HepG2 (cell line): ENCODE results near the gene PAX4. TPM values are rescaled to one million over a fixed set of nuclear protein-coding genes. Genes with fewer than 3 reads are reported as not detected.

Experiments
- FOXA1 ChIP-seq, 2 experiments: fragments of 450-650 bp in 1 of 2; sonication (generic) in 1 of 2; formaldehyde crosslinking in 1 of 2; IDR thresholded peaks; 2 replicates each; pipeline versions ENCODE4 v1.4.0 to v1.6.1; 2016 to 2020; ENCODE audit warnings: missing genetic modification reagents in 1 of 2
- HNF4A ChIP-seq: sonication (generic); formaldehyde crosslinking; IDR thresholded peaks from 2 replicates; pipeline ENCODE4 v1.4.0; 2020; ENCODE audit warnings: missing genetic modification reagents
- LCORL ChIP-seq, 2 experiments: fragments of 450-650 bp in 1 of 2; sonication (generic) in 1 of 2; formaldehyde crosslinking in 1 of 2; IDR thresholded peaks; 2 replicates each; pipeline versions ENCODE4 v1.5.0 to v1.6.1; 2017 to 2020; ENCODE audit warnings: antibody characterized with exemption in 1 of 2, missing genetic modification reagents in 1 of 2
- NCOR1 ChIP-seq: fragments of 200-600 bp; sonication (generic); IDR thresholded peaks from 2 replicates; pipeline ENCODE4 v1.7.0; 2017; ENCODE audit warnings: antibody characterized with exemption, low read length, borderline replicate concordance
- NFKB2 ChIP-seq: sonication (generic); formaldehyde crosslinking; IDR thresholded peaks from 2 replicates; pipeline ENCODE4 v1.4.0; 2020; ENCODE audit warnings: missing genetic modification reagents, borderline replicate concordance
- RFXAP ChIP-seq: sonication (generic); formaldehyde crosslinking; IDR thresholded peaks from 2 replicates; pipeline ENCODE4 v1.4.0; 2020; ENCODE audit warnings: missing genetic modification reagents, borderline replicate concordance
- SPEN ChIP-seq: sonication (generic); formaldehyde crosslinking; IDR thresholded peaks from 2 replicates; pipeline ENCODE4 v1.5.1; 2020; ENCODE audit warnings: low read depth, mild to moderate bottlenecking, missing genetic modification reagents
- SSRP1 ChIP-seq: IDR thresholded peaks from 2 replicates; pipeline ENCODE4 v1.6.1; 2016; ENCODE audit warnings: control low read depth
- TCF12 ChIP-seq, 2 experiments: fragments of 450-650 bp in 1 of 2; sonication (generic) in 1 of 2; formaldehyde crosslinking in 1 of 2; IDR thresholded peaks; 2 replicates each; pipeline versions ENCODE4 v1.6.1 to v1.8.0; 2017 to 2022; ENCODE audit warnings: antibody characterized with exemption in 1 of 2, mild to moderate bottlenecking in 1 of 2, missing genetic modification reagents in 1 of 2, moderate library complexity in 1 of 2
- ZFX ChIP-seq: sonication (generic); formaldehyde crosslinking; IDR thresholded peaks from 2 replicates; pipeline ENCODE4 v1.4.0; 2020; ENCODE audit warnings: mild to moderate bottlenecking, low read depth, missing genetic modification reagents, moderate library complexity
- ZKSCAN5 ChIP-seq: sonication (generic); formaldehyde crosslinking; IDR thresholded peaks from 2 replicates; pipeline ENCODE4 v1.5.1; 2020; ENCODE audit warnings: mild to moderate bottlenecking, missing genetic modification reagents
- ZNF160 ChIP-seq: sonication (generic); formaldehyde crosslinking; IDR thresholded peaks from 2 replicates; pipeline ENCODE4 v1.8.0; 2022; ENCODE audit warnings: mild to moderate bottlenecking, inconsistent platforms, missing genetic modification reagents
- ZSCAN21 ChIP-seq: sonication (generic); formaldehyde crosslinking; IDR thresholded peaks from 2 replicates; pipeline ENCODE4 v1.8.0; 2022; ENCODE audit warnings: mild to moderate bottlenecking, missing genetic modification reagents, moderate library complexity, borderline replicate concordance
- polyA plus RNA-seq, 8 experiments: library from polyadenylated mRNA; depleted of rRNA in 3 of 8; stranded (reverse) in 7 of 8; unstranded in 1 of 8; fragments of >200 nt; fragmentation: Illumina TruSeq in 4 of 8; extraction: Trizol in 4 of 8; gene quantifications; 2 replicates each; pipeline versions ENCODE4 v1.2.1 to v1.2.3, GENCODE V29; 2011 to 2016; ENCODE audit warnings: low read depth in 4 of 8, missing spikeins in 1 of 8, mixed read lengths in 1 of 8; ENCODE audit not compliant: insufficient read depth in 1 of 8
- total RNA-seq, 5 experiments: library from RNA; depleted of rRNA; stranded (reverse); fragments of >200 nt; fragmentation: Illumina TruSeq; extraction: Trizol; gene quantifications; 2 replicates each; pipeline ENCODE4 v1.2.3, GENCODE V29; 2016; ENCODE audit warnings: low read depth in 1 of 5
- TF ChIP-seq, protein P1 (sequence below): IDR thresholded peaks from 2 replicates; pipeline ENCODE4 v1.6.1; 2016; ENCODE audit warnings: low read depth, borderline replicate concordance
- TF ChIP-seq, protein P2 (sequence below): sonication (generic); formaldehyde crosslinking; IDR thresholded peaks from 2 replicates; pipeline ENCODE4 v1.4.0; 2020; ENCODE audit warnings: missing genetic modification reagents
- TF ChIP-seq, protein P3 (sequence below): sonication (generic); formaldehyde crosslinking; IDR thresholded peaks from 2 replicates; pipeline ENCODE4 v1.4.0; 2020; ENCODE audit warnings: missing genetic modification reagents
- TF ChIP-seq, protein P4 (sequence below): sonication (generic); formaldehyde crosslinking; conservative IDR thresholded peaks from 2 replicates; pipeline ENCODE4 v1.4.0; 2020; ENCODE audit warnings: mild to moderate bottlenecking, missing genetic modification reagents, moderate library complexity
- TF ChIP-seq, protein P5 (sequence below): sonication (generic); formaldehyde crosslinking; IDR thresholded peaks from 2 replicates; pipeline ENCODE4 v1.4.0; 2020; ENCODE audit warnings: missing genetic modification reagents

Gene PAX4
- total and polyA plus RNA-seq, 2 of the 13 experiments (the other 11 are each of a cell fraction or from before 2014, with no cell fraction given): not detected

DNA sequence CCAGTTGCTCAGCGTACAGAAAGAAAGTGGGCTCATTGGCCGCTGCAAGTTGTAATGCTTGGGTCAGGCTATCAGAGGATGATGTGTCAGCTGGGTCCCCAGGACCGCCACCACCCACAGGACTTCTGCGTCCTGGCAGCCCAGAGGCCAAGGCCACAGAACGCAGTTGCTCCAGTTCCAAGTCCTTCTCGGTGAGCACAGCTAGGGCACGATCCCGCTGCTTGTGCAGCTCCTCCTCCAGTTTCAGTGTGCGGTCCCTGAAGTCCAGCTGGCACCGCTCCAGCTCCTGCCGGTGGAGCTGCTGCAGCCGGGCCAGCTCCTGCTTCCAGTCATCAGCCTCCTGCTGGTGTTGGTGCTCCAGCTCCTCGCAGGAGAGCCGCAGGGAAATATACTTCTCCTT lies 35.6 kb downstream of the PAX4 start (continued):
- TF ChIP-seq, protein P1, sequence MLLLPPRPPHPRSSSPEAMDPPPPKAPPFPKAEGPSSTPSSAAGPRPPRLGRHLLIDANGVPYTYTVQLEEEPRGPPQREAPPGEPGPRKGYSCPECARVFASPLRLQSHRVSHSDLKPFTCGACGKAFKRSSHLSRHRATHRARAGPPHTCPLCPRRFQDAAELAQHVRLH: no peak
- 0 out of 2 replicates have a peak, but pooled peaks have one; percentile 18 for TF ChIP-seq ZSCAN21 (CRISPR knock-in tag)
- TF ChIP-seq ZKSCAN5 (CRISPR knock-in tag): no peak
- TF ChIP-seq, protein P2, sequence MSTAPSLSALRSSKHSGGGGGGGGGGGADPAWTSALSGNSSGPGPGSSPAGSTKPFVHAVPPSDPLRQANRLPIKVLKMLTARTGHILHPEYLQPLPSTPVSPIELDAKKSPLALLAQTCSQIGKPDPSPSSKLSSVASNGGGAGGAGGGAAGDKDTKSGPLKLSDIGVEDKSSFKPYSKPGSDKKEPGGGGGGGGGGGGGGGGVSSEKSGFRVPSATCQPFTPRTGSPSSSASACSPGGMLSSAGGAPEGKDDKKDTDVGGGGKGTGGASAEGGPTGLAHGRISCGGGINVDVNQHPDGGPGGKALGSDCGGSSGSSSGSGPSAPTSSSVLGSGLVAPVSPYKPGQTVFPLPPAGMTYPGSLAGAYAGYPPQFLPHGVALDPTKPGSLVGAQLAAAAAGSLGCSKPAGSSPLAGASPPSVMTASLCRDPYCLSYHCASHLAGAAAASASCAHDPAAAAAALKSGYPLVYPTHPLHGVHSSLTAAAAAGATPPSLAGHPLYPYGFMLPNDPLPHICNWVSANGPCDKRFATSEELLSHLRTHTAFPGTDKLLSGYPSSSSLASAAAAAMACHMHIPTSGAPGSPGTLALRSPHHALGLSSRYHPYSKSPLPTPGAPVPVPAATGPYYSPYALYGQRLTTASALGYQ (CRISPR knock-in tag): no peak
- TF ChIP-seq NFKB2 (CRISPR knock-in tag): peak; percentile 58; the same call in 1 of the 2 replicates
- TF ChIP-seq, protein P3, sequence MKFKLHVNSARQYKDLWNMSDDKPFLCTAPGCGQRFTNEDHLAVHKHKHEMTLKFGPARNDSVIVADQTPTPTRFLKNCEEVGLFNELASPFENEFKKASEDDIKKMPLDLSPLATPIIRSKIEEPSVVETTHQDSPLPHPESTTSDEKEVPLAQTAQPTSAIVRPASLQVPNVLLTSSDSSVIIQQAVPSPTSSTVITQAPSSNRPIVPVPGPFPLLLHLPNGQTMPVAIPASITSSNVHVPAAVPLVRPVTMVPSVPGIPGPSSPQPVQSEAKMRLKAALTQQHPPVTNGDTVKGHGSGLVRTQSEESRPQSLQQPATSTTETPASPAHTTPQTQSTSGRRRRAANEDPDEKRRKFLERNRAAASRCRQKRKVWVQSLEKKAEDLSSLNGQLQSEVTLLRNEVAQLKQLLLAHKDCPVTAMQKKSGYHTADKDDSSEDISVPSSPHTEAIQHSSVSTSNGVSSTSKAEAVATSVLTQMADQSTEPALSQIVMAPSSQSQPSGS (CRISPR knock-in tag): peak; percentile 49; the same call in 1 of the 2 replicates
- 0 out of 2 replicates have a peak, but pooled peaks have one; percentile 51 for TF ChIP-seq SPEN
- TF ChIP-seq ZFX: peak; percentile 38; the same call in 1 of the 2 replicates
- no peak for TF ChIP-seq LCORL (IDR thresholded peaks at IDR 0.05)
- TF ChIP-seq LCORL (CRISPR knock-in tag; IDR thresholded peaks at IDR 0.05): peak; percentile 66; the same call in 1 of the 2 replicates
- TF ChIP-seq, protein P4, sequence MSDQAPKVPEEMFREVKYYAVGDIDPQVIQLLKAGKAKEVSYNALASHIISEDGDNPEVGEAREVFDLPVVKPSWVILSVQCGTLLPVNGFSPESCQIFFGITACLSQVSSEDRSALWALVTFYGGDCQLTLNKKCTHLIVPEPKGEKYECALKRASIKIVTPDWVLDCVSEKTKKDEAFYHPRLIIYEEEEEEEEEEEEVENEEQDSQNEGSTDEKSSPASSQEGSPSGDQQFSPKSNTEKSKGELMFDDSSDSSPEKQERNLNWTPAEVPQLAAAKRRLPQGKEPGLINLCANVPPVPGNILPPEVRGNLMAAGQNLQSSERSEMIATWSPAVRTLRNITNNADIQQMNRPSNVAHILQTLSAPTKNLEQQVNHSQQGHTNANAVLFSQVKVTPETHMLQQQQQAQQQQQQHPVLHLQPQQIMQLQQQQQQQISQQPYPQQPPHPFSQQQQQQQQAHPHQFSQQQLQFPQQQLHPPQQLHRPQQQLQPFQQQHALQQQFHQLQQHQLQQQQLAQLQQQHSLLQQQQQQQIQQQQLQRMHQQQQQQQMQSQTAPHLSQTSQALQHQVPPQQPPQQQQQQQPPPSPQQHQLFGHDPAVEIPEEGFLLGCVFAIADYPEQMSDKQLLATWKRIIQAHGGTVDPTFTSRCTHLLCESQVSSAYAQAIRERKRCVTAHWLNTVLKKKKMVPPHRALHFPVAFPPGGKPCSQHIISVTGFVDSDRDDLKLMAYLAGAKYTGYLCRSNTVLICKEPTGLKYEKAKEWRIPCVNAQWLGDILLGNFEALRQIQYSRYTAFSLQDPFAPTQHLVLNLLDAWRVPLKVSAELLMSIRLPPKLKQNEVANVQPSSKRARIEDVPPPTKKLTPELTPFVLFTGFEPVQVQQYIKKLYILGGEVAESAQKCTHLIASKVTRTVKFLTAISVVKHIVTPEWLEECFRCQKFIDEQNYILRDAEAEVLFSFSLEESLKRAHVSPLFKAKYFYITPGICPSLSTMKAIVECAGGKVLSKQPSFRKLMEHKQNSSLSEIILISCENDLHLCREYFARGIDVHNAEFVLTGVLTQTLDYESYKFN: peak; percentile 77
- TF ChIP-seq HNF4A: peak; percentile 93
- TF ChIP-seq, protein P5, sequence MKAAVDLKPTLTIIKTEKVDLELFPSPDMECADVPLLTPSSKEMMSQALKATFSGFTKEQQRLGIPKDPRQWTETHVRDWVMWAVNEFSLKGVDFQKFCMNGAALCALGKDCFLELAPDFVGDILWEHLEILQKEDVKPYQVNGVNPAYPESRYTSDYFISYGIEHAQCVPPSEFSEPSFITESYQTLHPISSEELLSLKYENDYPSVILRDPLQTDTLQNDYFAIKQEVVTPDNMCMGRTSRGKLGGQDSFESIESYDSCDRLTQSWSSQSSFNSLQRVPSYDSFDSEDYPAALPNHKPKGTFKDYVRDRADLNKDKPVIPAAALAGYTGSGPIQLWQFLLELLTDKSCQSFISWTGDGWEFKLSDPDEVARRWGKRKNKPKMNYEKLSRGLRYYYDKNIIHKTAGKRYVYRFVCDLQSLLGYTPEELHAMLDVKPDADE (CRISPR knock-in tag): 0 out of 2 replicates have a peak, but pooled peaks have one; percentile 37
- peak; percentile 34; the same call in 1 of the 2 replicates for TF ChIP-seq RFXAP (CRISPR knock-in tag)
- peak; percentile 36; the same call in 1 of the 2 replicates for TF ChIP-seq NCOR1
- no peak for TF ChIP-seq FOXA1 (IDR thresholded peaks at IDR 0.05)
- no peak for TF ChIP-seq FOXA1 (CRISPR knock-in tag; IDR thresholded peaks at IDR 0.05)
- 0 out of 2 replicates have a peak, but pooled peaks have one; percentile 30 for TF ChIP-seq ZNF160
- no peak for TF ChIP-seq TCF12 (IDR thresholded peaks at IDR 0.05)
- TF ChIP-seq TCF12 (CRISPR knock-in tag; IDR thresholded peaks at IDR 0.05): no peak
- no peak for TF ChIP-seq SSRP1
